IPS-18c (cell line): ENCODE data around the gene CTSA.
"Not testable (repeated sequence)": the region's sequence is repeated elsewhere in the genome, so short reads cannot be mapped to it uniquely, and the experiment has no call there.

Experiments
- H3K4me3 ChIP-seq: 2 replicates; pipeline ENCODE4 v1.7.0; 2013; ENCODE audit warnings: low read depth, mild to moderate bottlenecking, low read length, moderate library complexity; ENCODE audit not compliant: insufficient read depth
- H3K9me3 ChIP-seq: one replicate; pipeline ENCODE4 v1.6.1; 2013; ENCODE audit warnings: mild to moderate bottlenecking, low read length, moderate library complexity; ENCODE audit not compliant: control insufficient read depth, insufficient read depth

The CTSA gene

DNA sequence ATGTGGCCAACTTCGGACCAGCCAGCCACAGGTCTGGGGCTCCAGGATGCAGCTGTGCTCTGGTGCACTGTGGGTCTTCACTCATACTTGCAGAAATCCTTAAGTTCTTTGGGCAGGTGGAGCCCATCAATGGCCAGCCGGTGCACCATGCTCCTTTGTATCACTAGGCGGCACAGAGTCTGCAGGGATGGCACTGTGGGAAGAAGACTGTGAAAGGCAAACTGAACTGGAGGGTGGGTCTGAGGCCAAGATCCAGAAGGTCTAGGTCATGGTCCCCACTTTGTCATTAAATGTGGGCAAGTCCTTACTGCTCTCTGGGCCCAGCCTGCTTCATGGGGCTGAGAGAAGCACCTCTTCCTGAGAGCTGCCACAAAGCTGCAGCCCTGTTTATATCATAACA, 2.5 kb upstream of the CTSA start:
- Histone ChIP-seq H3K4me3 (no peak overlapping the region), H3K9me3 (no peaks in the 10 kb centered on the region)

DNA sequence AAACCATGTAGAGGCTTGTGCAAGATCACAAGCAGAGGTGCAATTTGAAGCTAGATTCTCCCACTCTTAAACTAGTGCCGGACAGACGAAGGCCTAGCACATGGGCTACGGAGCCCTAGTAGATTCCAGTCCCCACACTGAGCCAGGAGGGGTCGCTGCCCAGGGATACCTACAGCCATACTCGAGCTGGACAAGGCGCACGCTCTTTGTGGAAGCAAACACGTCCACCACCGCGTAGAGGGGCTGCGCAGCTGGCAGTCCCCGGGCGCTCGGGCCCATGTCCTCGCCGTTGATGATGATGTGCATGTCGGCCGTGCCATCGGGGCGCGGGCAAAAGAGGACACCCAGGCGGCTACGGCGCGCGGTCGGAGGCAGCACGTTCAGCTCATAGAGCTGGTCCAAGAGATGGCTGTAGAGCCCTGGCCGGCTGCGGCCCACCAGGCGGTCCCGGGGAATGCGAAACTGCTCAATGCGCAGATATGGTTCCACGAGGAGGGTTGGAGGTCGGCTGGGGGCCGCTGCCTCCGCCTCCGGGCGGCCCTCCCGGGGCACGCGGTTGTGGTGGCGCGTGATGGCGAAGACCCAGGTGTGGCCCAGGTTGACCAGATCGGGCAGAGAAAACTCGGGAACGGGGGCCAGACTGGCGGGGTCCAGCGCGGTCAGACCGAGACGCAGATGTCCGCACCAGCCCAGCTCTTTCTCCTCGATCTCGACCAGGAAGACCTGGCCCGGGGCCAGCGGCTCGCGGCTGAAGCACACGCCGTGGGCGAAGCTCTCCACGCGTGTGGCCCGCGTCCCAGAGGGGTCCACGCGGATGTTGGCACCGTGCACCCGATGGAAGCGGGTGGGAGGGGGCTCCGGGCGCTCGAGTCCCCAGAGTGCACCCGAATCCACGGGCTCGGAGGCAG, 804 bp upstream of the CTSA start:
- peak overlapping the region; percentile 77 for H3K4me3 ChIP-seq
- H3K9me3 ChIP-seq: no peaks in the 10 kb centered on the region

DNA sequence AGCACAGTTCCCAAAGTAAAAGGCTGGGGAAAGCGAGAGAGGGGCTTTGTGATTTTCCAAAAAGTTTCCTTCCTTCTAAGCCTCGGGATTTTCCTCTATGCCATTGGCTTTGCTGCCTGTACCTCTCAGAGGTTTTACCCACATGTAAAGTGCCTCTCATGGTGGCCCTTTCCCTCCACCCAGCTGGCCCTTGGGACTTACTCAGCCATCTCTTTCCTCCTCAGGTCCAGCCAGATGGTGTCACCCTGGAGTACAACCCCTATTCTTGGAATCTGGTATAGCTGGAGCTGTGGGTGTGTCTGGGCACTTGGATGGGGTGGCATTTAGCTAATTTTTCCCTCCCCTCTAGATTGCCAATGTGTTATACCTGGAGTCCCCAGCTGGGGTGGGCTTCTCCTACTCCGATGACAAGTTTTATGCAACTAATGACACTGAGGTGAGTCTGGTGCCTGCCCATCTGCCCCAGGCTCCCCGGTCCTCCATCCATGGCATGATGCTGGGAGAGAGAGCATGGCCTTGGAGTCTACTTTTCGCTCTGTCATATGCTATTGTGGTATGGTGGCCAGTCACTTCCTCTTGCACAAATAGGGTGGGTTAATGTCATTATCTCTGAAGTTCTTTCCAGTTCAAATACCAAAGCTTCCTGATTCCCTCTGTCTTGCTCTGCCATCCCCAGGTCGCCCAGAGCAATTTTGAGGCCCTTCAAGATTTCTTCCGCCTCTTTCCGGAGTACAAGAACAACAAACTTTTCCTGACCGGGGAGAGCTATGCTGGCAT, 1.1 kb downstream of the CTSA start:
- Histone ChIP-seq H3K9me3 (no peaks in the 10 kb centered on the region), H3K4me3 (peak overlapping the region; percentile 77; the same call in 1 of the 2 replicates)

DNA sequence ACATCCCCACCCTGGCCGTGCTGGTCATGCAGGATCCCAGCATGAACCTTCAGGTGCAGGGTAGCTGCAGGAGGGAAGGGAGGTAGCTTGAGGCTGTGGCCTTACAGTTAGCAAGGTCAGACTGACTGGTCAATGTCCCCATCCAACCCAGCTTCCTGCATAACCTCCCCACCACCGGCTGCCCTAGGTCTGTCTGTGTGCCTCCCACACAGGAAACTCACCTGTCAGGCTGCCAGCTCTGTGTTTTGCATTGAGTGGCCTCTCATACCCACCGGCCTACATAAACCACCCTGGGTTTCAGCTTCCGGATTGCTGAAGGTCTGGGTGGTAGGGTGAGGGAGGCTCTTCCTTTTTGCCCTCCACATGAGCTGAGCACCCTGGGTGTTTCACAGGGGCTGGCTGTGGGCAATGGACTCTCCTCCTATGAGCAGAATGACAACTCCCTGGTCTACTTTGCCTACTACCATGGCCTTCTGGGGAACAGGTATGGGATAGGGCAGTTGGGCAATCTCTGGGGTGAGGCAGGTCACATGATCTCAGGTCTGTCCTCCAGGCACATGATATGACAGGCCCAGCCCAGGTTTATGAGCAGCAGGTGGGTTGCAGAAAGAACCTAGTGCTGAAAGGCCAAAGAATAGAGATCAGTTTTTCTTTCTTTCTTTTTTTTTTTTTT, 1.8 kb downstream of the CTSA start:
- H3K4me3 ChIP-seq: no peak overlapping the region
- H3K9me3 ChIP-seq: no peaks in the 10 kb centered on the region

GRCh38 chr20:45893831-45894230, 2.7 kb downstream of the CTSA start:
- no peaks in the 10 kb centered on the region for H3K9me3 ChIP-seq
- no peak overlapping the region for H3K4me3 ChIP-seq

DNA sequence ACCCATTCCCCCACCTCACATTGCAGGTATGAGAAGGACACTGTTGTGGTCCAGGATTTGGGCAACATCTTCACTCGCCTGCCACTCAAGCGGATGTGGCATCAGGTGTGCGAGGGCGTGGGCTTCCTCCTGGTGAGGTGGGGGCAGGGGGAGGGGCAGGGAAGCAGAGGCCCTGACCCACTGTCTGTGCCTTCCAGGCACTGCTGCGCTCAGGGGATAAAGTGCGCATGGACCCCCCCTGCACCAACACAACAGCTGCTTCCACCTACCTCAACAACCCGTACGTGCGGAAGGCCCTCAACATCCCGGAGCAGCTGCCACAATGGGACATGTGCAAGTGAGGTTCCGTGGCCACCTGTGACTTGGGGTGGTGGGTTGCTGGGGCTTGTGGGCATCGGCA, 3.7 kb downstream of the CTSA start:
- Histone ChIP-seq H3K4me3 (no peak overlapping the region), H3K9me3 (no peaks in the 10 kb centered on the region)

DNA sequence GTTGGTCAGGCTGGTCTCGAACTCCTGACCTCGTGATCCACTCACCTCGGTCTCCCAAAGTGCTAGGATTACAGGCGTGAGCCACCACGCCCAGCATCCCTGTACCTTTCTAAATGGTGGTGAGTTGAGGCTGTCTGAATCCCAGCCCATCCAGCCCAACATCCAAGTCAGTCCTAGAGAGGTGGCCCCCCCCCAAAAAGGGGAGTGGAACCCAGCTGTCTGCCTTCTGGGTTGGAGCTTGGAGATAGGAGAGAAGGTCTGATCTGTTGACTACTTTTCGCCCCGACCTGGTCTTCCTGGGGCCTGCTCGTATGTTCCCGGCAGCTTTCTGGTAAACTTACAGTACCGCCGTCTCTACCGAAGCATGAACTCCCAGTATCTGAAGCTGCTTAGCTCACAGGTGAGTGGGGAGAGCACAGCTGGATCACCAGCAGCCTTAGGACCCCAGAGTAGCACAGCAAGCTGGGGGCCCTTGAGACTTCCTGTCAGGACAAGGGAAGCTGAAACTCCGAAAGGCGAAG, 5.6 kb downstream of the CTSA start:
- Histone ChIP-seq H3K9me3 (no peaks in the 10 kb centered on the region), H3K4me3 (no peak overlapping the region)

- no peak overlapping the region for H3K4me3 ChIP-seq
- H3K9me3 ChIP-seq: no peaks in the 10 kb centered on the region
These were observed 6.2 kb downstream of the CTSA start for GRCh38 chr20:45897289-45897688.

GRCh38 chr20:45897692-45898091, 6.6 kb downstream of the CTSA start:
- Histone ChIP-seq H3K9me3 (no peaks in the 10 kb centered on the region), H3K4me3 (no peak overlapping the region)

DNA sequence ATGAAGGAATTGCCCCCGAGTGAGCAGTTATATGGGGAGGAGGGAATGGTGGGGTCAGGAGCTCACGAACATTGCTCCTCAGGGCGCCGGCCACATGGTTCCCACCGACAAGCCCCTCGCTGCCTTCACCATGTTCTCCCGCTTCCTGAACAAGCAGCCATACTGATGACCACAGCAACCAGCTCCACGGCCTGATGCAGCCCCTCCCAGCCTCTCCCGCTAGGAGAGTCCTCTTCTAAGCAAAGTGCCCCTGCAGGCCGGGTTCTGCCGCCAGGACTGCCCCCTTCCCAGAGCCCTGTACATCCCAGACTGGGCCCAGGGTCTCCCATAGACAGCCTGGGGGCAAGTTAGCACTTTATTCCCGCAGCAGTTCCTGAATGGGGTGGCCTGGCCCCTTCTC, 7.2 kb downstream of the CTSA start:
- Histone ChIP-seq H3K9me3 (no peaks in the 10 kb centered on the region), H3K4me3 (no peak overlapping the region)

- Histone ChIP-seq H3K9me3 (no peaks in the 10 kb centered on the region), H3K4me3 (no peak overlapping the region)
These were observed 8.1 kb downstream of the CTSA start for GRCh38 chr20:45899046-45899835.

DNA sequence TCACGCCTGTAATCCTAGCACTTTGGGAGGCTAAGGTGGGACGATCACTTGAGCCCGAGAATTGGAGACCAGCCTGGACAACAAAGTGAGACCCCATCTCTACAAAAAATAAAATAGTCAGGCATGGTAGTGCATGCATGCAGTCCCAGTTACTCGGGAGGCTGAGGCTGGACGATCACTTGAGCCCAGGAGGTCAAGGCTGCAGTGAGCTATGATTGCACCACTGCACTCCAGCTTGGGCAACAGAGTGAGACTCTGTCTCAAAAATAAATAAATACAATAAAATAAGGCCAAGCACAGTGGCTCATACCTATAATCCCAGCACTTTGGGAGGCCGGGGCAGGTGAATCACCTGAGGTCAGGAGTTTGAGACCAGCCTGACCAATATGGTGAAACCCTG, 10.2 kb downstream of the CTSA start:
- H3K9me3 ChIP-seq, H3K4me3 ChIP-seq: not testable (repeated sequence)

DNA sequence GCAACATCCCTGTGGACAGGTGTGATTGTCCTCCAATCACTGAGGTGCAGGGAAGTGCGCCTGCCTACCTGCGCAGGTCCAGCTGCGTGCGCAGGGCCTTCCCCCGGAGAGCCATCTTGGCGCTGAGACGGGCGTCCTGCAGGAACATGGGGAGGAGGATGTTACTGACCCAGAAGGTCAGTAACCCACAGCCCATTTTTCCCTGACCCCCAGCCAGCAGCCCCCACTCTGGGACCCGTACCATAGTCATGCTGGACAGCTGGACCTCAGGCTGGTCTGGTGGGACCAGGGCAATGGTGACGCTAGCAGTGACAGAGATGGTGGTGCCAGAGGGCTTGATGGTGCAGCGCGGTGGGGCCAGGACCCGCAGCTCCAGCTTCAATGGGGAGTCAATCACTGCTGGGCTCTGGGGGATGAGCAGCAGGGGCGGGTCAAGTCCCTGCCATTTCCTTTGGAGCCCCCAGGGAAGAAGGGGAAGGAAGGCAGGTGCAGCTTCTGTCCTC, 11.1 kb downstream of the CTSA start:
- no peaks in the 10 kb centered on the region for H3K9me3 ChIP-seq
- H3K4me3 ChIP-seq: no peak overlapping the region

DNA sequence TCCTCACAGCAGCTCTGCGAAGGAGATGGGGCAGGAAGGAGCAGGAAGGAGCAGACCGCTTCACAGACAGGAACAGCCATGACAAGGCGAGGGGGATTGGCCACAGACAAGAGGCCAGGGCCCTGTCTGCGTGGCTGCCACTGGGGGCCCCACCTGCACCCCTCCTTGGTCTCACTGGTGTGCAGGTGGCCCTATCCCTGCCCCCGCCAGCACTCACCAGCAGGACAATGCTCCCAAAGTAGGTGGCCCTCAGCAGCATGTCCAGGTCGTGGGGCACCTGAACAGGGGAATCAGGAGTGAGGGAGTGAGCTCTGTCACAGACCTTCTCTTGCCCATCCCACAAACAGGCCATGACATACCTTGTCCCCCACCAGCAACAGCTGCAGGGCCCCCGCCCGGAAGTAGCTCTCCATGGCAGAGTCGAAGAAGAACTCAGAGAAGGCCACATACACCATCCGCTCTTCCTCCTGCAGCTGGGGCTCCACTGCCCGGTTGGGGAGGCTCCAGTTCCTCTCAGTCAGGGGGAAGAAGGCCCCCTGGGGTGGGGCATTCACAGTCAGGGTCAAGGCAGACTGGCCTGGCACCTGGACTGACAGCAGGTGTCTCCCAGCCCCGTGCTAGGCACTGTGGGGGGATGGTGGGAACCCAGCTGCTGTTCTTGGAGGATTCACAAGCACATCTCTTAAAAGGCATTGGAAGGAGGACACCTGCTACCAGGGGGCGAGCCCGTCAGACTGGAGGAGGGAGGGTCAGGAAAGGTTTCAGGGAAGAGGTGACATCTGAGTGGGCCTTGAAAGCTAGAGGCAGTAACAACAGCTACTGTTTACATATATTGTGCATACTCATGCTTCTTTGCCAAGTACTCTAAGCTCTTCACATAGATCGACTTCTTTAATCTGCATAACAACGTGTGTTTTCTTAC, 13.7 kb downstream of the CTSA start:
- no peak overlapping the region for H3K4me3 ChIP-seq

DNA sequence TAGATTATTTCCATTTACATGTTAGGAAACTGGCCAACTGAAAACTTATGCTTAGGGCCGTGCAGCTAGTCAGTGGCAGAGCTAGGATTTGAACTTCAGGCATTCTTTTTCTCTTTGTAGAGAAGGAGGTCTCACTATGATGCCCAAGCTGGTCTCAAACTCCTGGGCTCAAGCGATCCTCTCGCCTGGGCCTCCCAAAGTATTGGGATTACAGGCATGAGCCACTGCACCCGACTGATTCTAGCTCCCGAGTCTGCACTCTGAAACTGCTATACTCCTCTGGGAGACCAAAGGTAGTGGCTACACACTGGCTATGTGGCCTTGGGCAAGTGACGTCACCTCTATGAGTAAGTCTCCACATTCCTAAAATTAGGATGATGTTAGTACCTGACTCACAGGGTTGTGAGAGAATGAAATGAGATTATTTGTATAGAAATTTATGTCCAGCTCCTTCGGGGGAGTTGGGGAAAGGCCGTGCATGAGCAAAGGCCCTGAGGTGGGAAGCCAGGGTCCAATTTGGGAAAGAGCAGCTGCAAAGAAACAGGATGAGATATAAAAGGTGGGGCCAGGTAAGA, 14.5 kb downstream of the CTSA start:
- no peaks in the 10 kb centered on the region for H3K9me3 ChIP-seq
- H3K4me3 ChIP-seq: no peak overlapping the region

More for the DNA sequence above, 13.7 kb downstream of the CTSA start:
- no peaks in the 10 kb centered on the region for H3K9me3 ChIP-seq
